ENCODE results near the gene KRAS. TPM values are rescaled to one million over a fixed set of nuclear protein-coding genes. Genes with fewer than 3 reads are reported as not detected.

Gene KRAS
- total and polyA plus RNA-seq, 2 of the 4 experiments (the other 2 are of a cell fraction), result 9.3 to 10.7 TPM

GRCh38 chr12:25249931-25250738 is 594 bp downstream of the KRAS start:
- Histone ChIP-seq H2AFZ (replicated peaks; ENCODE audit: low read length, poor library complexity) (peak overlapping the region; percentile 92), H3K4ac (ENCODE audit: low read depth, low read length) (peak overlapping the region; percentile 91), H3K14ac (replicated peaks; ENCODE audit: low read depth, low read length) (peak overlapping the region; percentile 97), H2BK20ac (ENCODE audit: low read depth, low read length) (no peak overlapping the region), H3K36me3 (ENCODE audit: control insufficient read depth, insufficient read depth, low read length) (no peaks in the 10 kb centered on the region), H2AK9ac (replicated peaks; ENCODE audit: low read depth, low read length, poor library complexity) (peak overlapping the region; percentile 93), H2BK5ac (ENCODE audit: low read depth, low read length, poor library complexity, severe bottlenecking) (peak overlapping the region; percentile 78), H2BK15ac (ENCODE audit: low read depth, low read length) (peak overlapping the region; percentile 16; the same call in 1 of the 3 replicates), H3K9ac (ENCODE audit: low read depth, low read length) (peak overlapping the region; percentile 100), H3K23ac (ENCODE audit: low read depth, low read length) (peak overlapping the region; percentile 98), H3K9me3 (ENCODE audit: control insufficient read depth, insufficient read depth, low read length) (no peaks in the 10 kb centered on the region), H3K4me1 (ENCODE audit: control insufficient read depth, insufficient read depth, low read length) (peaks cover 5% of the 10 kb centered on the region; the same call in 1 of the 2 replicates), H4K5ac (ENCODE audit: low read depth, low read length) (peak overlapping the region; percentile 69), H3K56ac (ENCODE audit: extremely low read depth, insufficient read depth, low read length) (peak overlapping the region; percentile 80; the same call in 1 of the 2 replicates), H3K27ac (ENCODE audit: insufficient read depth, low read length) (peak overlapping the region; percentile 94), H2AK5ac (ENCODE audit: low read depth, low read length) (peak overlapping the region; percentile 90), H3K18ac (ENCODE audit: low read depth, low read length) (peak overlapping the region; percentile 92), H3K27me3 (ENCODE audit: control insufficient read depth, insufficient read depth, low read length) (no peaks in the 10 kb centered on the region), H4K8ac (ENCODE audit: low read depth in 2 of 2, low read length in 2 of 2) (peak overlapping the region; percentile 19 to 80; a peak in 3 of 4 replicates), H2BK120ac (ENCODE audit: low read depth, low read length) (peak overlapping the region; percentile 24; the same call in 1 of the 2 replicates), H4K20me1 (ENCODE audit: insufficient read depth, low read length) (peaks cover 16% of the 10 kb centered on the region; the same call in 1 of the 2 replicates), H3K4me2 (ENCODE audit: low read depth, low read length) (peak overlapping the region; percentile 92), H3K79me1 (ENCODE audit: low read depth in 1 of 2, low read length in 2 of 2) (peaks cover 3 to 33% of the 10 kb centered on the region in 2 experiments; a peak in 2 of 4 replicates), H4K91ac (ENCODE audit: insufficient read depth, low read depth, low read length) (peak overlapping the region; percentile 62), H3K9me1 (ENCODE audit: insufficient read depth, low read length) (no peaks in the 10 kb centered on the region), H3K4me3 (ENCODE audit: insufficient read depth, low read depth, low read length) (peak overlapping the region; percentile 95)
- peak; percentile 42 for ATAC-seq (ENCODE audit: low read depth)
- TF ChIP-seq MXI1 (IDR thresholded peaks at IDR 0.05; ENCODE audit: borderline replicate concordance, low read depth, low read length) (no peak), BHLHE40 (IDR thresholded peaks at IDR 0.05; ENCODE audit: low read depth, low read length) (peak; percentile 72)
- ChIA-PET CTCF (interaction anchor here (1.0 kb wide), 1 partner anchor 137 kb away, joined by 3 read pairs; no protein-coding TSS in a partner anchor), POLR2A (ENCODE audit: unreplicated experiment) (no interaction called here)
- in situ Hi-C loops (cut with MboI; ENCODE audit: low sequenced_read_pairs), result loop anchor here (5.0 to 25.0 kb wide), 2 partner anchors 132 to 787 kb away; no protein-coding TSS in a partner anchor
- no TSS peak for BruUV-seq (replicated peaks)
- peak; percentile 20 for DNase-seq
- dilution Hi-C loops (cut with HindIII; ENCODE audit: low sequenced_read_pairs, unreplicated experiment), result no loop called here
- WGBS, 2 experiments (ENCODE audit: extremely low coverage in 2 of 2, insufficient read length in 1 of 2), result no CpG with 5 or more reads among the region's 56 CpGs
- intact Hi-C loops (cut with micrococcal nuclease), result loop anchor here (10.0 kb wide), 2 partner anchors 305 to 775 kb away; partner anchors contain the start of gene LMNTD1
